GM23338 (cell line): ENCODE data around the gene DOCK7. TPM values are rescaled to one million over a fixed set of nuclear protein-coding genes. Genes with fewer than 3 reads are reported as not detected.

ENCODE experiments used
- ATAC-seq: fragments of 200-7000 bp; cut with Tn5 transposase; 3 replicates; pipeline ENCODE4 v1.9.1; 2020
- DNase-seq: peaks from one replicate; pipeline ENCODE4 v3.0.0-alpha.2; 2015; ENCODE audit warnings: low spot score
- H2AFZ ChIP-seq: fragments of 200-600 bp; sonication (generic); 2 replicates; pipeline ENCODE4 v1.8.0; 2016; ENCODE audit warnings: antibody characterized with exemption, mild to moderate bottlenecking, moderate library complexity
- H3F3A ChIP-seq: fragments of 200-600 bp; sonication (generic); replicated peaks from 2 replicates; pipeline ENCODE4 v1.8.0; 2017; ENCODE audit warnings: antibody characterized with exemption, mixed run types, low read depth
- H3K27ac ChIP-seq: fragments of 200-600 bp; sonication (generic); 2 replicates; pipeline ENCODE4 v1.6.1; 2016; ENCODE audit warnings: low read depth
- H3K27me3 ChIP-seq: fragments of 200-600 bp; sonication (generic); 2 replicates; pipeline ENCODE4 v1.8.0; 2016; ENCODE audit warnings: mild to moderate bottlenecking, mixed run types, moderate library complexity; ENCODE audit not compliant: insufficient read depth
- H3K36me3 ChIP-seq: fragments of 200-600 bp; sonication (generic); 2 replicates; pipeline ENCODE4 v1.8.0; 2016; ENCODE audit warnings: mild to moderate bottlenecking; ENCODE audit not compliant: insufficient read depth
- H3K4me1 ChIP-seq: fragments of 200-600 bp; sonication (generic); 2 replicates; pipeline ENCODE4 v1.8.0; 2016; ENCODE audit warnings: mild to moderate bottlenecking, moderate library complexity; ENCODE audit not compliant: insufficient read depth
- H3K4me2 ChIP-seq: fragments of 200-600 bp; sonication (generic); 2 replicates; pipeline ENCODE4 v1.7.1; 2017; ENCODE audit warnings: mixed run types
- H3K4me3 ChIP-seq: fragments of 200-600 bp; sonication (generic); 2 replicates; pipeline ENCODE4 v1.6.1; 2016; ENCODE audit warnings: mixed run types
- H3K79me2 ChIP-seq: fragments of 200-600 bp; sonication (generic); replicated peaks from 2 replicates; pipeline ENCODE4 v1.8.0; 2017; ENCODE audit warnings: mild to moderate bottlenecking; ENCODE audit not compliant: insufficient read depth
- H3K9me2 ChIP-seq: fragments of 200-600 bp; sonication (generic); 2 replicates; pipeline ENCODE4 v1.8.0; 2017; ENCODE audit not compliant: insufficient read depth
- H4K20me1 ChIP-seq: fragments of 200-600 bp; sonication (generic); replicated peaks from 2 replicates; pipeline ENCODE4 v1.8.0; 2017; ENCODE audit warnings: mild to moderate bottlenecking; ENCODE audit not compliant: insufficient read depth
- H3K27ac Mint-ChIP-seq: 2 replicates; pipeline ENCODE4 v1.8.0; 2020; ENCODE audit warnings: inconsistent platforms, mild to moderate bottlenecking, moderate library complexity, mixed read lengths
- H3K27me3 Mint-ChIP-seq: 3 replicates; pipeline ENCODE4 v1.8.0; 2022; ENCODE audit warnings: low read depth, mild to moderate bottlenecking, moderate library complexity, mixed read lengths, inconsistent platforms; ENCODE audit not compliant: insufficient read depth, poor library complexity
- H3K36me3 Mint-ChIP-seq: 3 replicates; pipeline ENCODE4 v1.8.0; 2021; ENCODE audit warnings: low read depth, mild to moderate bottlenecking, inconsistent platforms, moderate library complexity, mixed read lengths
- H3K4me1 Mint-ChIP-seq: 3 replicates; pipeline ENCODE4 v1.8.0; 2020; ENCODE audit warnings: mild to moderate bottlenecking, inconsistent platforms, mixed read lengths
- H3K4me3 Mint-ChIP-seq: 3 replicates; pipeline ENCODE4 v1.8.0; 2021; ENCODE audit warnings: moderate library complexity, mild to moderate bottlenecking, inconsistent platforms, mixed read lengths
- H3K9me3 Mint-ChIP-seq: 3 replicates; pipeline ENCODE4 v1.8.0; 2020; ENCODE audit warnings: moderate library complexity, mild to moderate bottlenecking, inconsistent platforms, mixed read lengths
- EZH2 ChIP-seq: fragments of 200-600 bp; sonication (generic); IDR thresholded peaks from one replicate; pipeline ENCODE4 v1.8.0; 2017; ENCODE audit warnings: antibody characterized with exemption, mild to moderate bottlenecking, low read depth; ENCODE audit not compliant: unreplicated experiment
- JUNB ChIP-seq: IDR thresholded peaks from one replicate; pipeline ENCODE4 v1.6.1; 2016; ENCODE audit warnings: antibody characterized with exemption; ENCODE audit not compliant: unreplicated experiment
- NANOG ChIP-seq: IDR thresholded peaks from 2 replicates; pipeline ENCODE4 v1.6.1; 2016; ENCODE audit warnings: antibody characterized with exemption, borderline replicate concordance
- POLR2AphosphoS5 ChIP-seq: IDR thresholded peaks from 2 replicates; pipeline ENCODE4 v1.6.1; 2016; ENCODE audit warnings: antibody characterized with exemption, low read depth
- ZNF114 ChIP-seq: fragments of 250-450 bp; sonication (Bioruptor Pico); IDR thresholded peaks from 2 replicates; pipeline ENCODE4 v1.5.0; 2020; ENCODE audit warnings: mild to moderate bottlenecking, moderate library complexity
- polyA plus RNA-seq: library from polyadenylated mRNA; unstranded; fragments of >200 nt; fragmentation: Nextera tagmentation; extraction: Ambion mirVana; gene quantifications from 2 replicates; pipeline ENCODE4 v1.2.1, GENCODE V29; 2016
- total RNA-seq: library from RNA; depleted of rRNA; stranded (reverse); fragments of >200 nt; shearing (Covaris generic); gene quantifications from 2 replicates; pipeline ENCODE4 v1.2.3, GENCODE V29; 2014
- TF ChIP-seq, protein P1 (sequence below): IDR thresholded peaks from 2 replicates; pipeline ENCODE4 v1.6.1; 2016; ENCODE audit warnings: antibody characterized with exemption
- TF ChIP-seq, protein P2 (sequence below): fragments of 250-450 bp; sonication (Bioruptor Pico); IDR thresholded peaks from 2 replicates; pipeline ENCODE4 v1.5.0; 2020; ENCODE audit warnings: mild to moderate bottlenecking, moderate library complexity
- TF ChIP-seq, protein P3 (sequence below), 2 experiments: fragments of 200-600 bp in 1 of 2; sonication (generic) in 1 of 2; conservative IDR thresholded peaks; 2 replicates each; pipeline versions ENCODE4 v1.5.1 to v1.6.1; 2016 to 2017; ENCODE audit warnings: antibody characterized with exemption in 2 of 2, low read depth in 2 of 2, mild to moderate bottlenecking in 2 of 2, moderate library complexity in 1 of 2

DOCK7 gene
- total and polyA plus RNA-seq, 2 experiments from 2014 or later: 20.5 to 37.3 TPM

DNA sequence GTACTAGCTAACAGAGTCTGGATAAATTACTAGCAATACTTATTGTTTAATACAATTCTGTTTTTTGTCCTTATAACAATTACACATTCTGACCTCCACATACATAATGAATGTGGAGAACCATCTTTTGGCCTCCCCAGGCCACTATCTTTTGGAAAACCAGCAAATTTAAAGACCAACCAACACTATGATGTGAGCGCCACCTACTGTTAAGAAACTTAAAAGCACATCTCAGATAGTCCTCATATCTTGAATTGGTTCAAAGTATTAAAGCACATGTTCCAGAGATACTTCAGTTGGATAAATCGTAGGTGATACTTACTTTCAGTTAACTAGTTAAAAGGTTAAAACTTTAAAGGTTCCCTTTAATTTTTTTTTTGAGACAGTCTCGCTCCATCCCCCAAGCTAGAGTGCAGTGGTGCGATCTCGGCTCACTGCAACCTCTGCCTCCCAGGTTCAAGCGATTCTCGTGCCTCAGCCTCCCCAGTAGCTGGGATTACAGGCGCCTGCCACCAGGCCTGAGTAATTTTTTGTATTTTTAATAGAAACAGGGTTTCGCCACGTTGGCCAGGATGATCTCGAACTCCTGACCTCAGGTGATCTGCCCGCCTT, 280.7 kb downstream of the DOCK7 start:
- no peaks in the 10 kb centered on the region for H3K9me2 ChIP-seq
- no peaks in the 10 kb centered on the region; the same call in 1 of the 2 replicates for H3K4me1 ChIP-seq
- no peaks in the 10 kb centered on the region for H3K36me3 ChIP-seq
- no peak for TF ChIP-seq EZH2
- TF ChIP-seq JUNB: no peak
- no peak for TF ChIP-seq POLR2AphosphoS5
- TF ChIP-seq, protein P1, sequence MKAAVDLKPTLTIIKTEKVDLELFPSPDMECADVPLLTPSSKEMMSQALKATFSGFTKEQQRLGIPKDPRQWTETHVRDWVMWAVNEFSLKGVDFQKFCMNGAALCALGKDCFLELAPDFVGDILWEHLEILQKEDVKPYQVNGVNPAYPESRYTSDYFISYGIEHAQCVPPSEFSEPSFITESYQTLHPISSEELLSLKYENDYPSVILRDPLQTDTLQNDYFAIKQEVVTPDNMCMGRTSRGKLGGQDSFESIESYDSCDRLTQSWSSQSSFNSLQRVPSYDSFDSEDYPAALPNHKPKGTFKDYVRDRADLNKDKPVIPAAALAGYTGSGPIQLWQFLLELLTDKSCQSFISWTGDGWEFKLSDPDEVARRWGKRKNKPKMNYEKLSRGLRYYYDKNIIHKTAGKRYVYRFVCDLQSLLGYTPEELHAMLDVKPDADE: no peak
- no peak for TF ChIP-seq NANOG
- TF ChIP-seq, protein P2, sequence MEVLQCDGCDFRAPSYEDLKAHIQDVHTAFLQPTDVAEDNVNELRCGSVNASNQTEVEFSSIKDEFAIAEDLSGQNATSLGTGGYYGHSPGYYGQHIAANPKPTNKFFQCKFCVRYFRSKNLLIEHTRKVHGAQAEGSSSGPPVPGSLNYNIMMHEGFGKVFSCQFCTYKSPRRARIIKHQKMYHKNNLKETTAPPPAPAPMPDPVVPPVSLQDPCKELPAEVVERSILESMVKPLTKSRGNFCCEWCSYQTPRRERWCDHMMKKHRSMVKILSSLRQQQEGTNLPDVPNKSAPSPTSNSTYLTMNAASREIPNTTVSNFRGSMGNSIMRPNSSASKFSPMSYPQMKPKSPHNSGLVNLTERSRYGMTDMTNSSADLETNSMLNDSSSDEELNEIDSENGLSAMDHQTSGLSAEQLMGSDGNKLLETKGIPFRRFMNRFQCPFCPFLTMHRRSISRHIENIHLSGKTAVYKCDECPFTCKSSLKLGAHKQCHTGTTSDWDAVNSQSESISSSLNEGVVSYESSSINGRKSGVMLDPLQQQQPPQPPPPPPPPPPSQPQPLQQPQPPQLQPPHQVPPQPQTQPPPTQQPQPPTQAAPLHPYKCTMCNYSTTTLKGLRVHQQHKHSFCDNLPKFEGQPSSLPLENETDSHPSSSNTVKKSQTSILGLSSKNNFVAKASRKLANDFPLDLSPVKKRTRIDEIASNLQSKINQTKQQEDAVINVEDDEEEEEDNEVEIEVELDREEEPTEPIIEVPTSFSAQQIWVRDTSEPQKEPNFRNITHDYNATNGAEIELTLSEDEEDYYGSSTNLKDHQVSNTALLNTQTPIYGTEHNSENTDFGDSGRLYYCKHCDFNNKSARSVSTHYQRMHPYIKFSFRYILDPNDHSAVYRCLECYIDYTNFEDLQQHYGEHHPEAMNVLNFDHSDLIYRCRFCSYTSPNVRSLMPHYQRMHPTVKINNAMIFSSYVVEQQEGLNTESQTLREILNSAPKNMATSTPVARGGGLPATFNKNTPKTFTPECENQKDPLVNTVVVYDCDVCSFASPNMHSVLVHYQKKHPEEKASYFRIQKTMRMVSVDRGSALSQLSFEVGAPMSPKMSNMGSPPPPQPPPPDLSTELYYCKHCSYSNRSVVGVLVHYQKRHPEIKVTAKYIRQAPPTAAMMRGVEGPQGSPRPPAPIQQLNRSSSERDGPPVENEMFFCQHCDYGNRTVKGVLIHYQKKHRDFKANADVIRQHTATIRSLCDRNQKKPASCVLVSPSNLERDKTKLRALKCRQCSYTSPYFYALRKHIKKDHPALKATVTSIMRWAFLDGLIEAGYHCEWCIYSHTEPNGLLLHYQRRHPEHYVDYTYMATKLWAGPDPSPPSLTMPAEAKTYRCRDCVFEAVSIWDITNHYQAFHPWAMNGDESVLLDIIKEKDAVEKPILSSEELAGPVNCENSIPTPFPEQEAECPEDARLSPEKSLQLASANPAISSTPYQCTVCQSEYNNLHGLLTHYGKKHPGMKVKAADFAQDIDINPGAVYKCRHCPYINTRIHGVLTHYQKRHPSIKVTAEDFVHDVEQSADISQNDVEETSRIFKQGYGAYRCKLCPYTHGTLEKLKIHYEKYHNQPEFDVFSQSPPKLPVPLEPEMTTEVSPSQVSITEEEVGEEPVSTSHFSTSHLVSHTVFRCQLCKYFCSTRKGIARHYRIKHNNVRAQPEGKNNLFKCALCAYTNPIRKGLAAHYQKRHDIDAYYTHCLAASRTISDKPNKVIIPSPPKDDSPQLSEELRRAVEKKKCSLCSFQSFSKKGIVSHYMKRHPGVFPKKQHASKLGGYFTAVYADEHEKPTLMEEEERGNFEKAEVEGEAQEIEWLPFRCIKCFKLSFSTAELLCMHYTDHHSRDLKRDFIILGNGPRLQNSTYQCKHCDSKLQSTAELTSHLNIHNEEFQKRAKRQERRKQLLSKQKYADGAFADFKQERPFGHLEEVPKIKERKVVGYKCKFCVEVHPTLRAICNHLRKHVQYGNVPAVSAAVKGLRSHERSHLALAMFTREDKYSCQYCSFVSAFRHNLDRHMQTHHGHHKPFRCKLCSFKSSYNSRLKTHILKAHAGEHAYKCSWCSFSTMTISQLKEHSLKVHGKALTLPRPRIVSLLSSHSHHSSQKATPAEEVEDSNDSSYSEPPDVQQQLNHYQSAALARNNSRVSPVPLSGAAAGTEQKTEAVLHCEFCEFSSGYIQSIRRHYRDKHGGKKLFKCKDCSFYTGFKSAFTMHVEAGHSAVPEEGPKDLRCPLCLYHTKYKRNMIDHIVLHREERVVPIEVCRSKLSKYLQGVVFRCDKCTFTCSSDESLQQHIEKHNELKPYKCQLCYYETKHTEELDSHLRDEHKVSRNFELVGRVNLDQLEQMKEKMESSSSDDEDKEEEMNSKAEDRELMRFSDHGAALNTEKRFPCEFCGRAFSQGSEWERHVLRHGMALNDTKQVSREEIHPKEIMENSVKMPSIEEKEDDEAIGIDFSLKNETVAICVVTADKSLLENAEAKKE (CRISPR knock-in tag): no peak
- TF ChIP-seq, protein P3, sequence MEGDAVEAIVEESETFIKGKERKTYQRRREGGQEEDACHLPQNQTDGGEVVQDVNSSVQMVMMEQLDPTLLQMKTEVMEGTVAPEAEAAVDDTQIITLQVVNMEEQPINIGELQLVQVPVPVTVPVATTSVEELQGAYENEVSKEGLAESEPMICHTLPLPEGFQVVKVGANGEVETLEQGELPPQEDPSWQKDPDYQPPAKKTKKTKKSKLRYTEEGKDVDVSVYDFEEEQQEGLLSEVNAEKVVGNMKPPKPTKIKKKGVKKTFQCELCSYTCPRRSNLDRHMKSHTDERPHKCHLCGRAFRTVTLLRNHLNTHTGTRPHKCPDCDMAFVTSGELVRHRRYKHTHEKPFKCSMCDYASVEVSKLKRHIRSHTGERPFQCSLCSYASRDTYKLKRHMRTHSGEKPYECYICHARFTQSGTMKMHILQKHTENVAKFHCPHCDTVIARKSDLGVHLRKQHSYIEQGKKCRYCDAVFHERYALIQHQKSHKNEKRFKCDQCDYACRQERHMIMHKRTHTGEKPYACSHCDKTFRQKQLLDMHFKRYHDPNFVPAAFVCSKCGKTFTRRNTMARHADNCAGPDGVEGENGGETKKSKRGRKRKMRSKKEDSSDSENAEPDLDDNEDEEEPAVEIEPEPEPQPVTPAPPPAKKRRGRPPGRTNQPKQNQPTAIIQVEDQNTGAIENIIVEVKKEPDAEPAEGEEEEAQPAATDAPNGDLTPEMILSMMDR (conservative IDR thresholded peaks at IDR 0.05; ENCODE audit: low read depth in 2 of 2): peak; percentile 87 to 96
- no peak for TF ChIP-seq ZNF114
- no peaks in the 10 kb centered on the region for H3F3A ChIP-seq
- ATAC-seq: peak; percentile 70
- H3K27me3 ChIP-seq: no peaks in the 10 kb centered on the region
- peaks cover 4% of the 10 kb centered on the region for H3K27me3 Mint-ChIP-seq
- DNase-seq: peak; percentile 84
- H3K4me2 ChIP-seq: no peak overlapping the region
- peaks cover 10% of the 10 kb centered on the region for H3K4me1 Mint-ChIP-seq
- H3K4me3 ChIP-seq: no peak overlapping the region
- no peaks in the 10 kb centered on the region for H3K36me3 Mint-ChIP-seq
- H3K27ac ChIP-seq: no peak overlapping the region
- H3K79me2 ChIP-seq: no peaks in the 10 kb centered on the region
- H2AFZ ChIP-seq: no peak overlapping the region
- H3K27ac Mint-ChIP-seq: no peak overlapping the region
- no peak overlapping the region for H3K4me3 Mint-ChIP-seq
- no peaks in the 10 kb centered on the region for H3K9me3 Mint-ChIP-seq
- no peaks in the 10 kb centered on the region for H4K20me1 ChIP-seq
